A673 (cell line): ENCODE data around the gene SPG7. TPM values are rescaled to one million over a fixed set of nuclear protein-coding genes. Genes with fewer than 3 reads are reported as not detected.

Experiments
- BruUV-seq: library from RNA; stranded (reverse); fragments of 400-500 nt; replicated peaks from 2 replicates; lab custom pipeline; 2021; lab: Mats Ljungman, UMichigan
- CTCF ChIA-PET: fragments of 300-600 bp; sonication (Branson Sonifier 250); formaldehyde crosslinking; loops from one replicate; lab custom pipeline; 2022; ENCODE audit warnings: antibody characterized with exemption; lab: Charles Lee
- POLR2A ChIA-PET: fragments of 300-600 bp; sonication (Branson Sonifier 250); formaldehyde crosslinking; loops from one replicate; lab custom pipeline; 2022; ENCODE audit warnings: antibody characterized with exemption; ENCODE audit not compliant: low non-redundant PET; lab: Charles Lee
- DNase-seq: peaks from one replicate; pipeline ENCODE4 v3.0.0-alpha.2; 2015; ENCODE audit warnings: low spot score
- H3K27ac ChIP-seq: fragments of 200-600 bp; sonication (generic); 2 replicates; pipeline ENCODE4 v1.5.1; 2016; ENCODE audit warnings: mixed run types, low read depth, mild to moderate bottlenecking, mixed read lengths, antibody characterized with exemption, low read length; ENCODE audit not compliant: poor library complexity, severe bottlenecking
- H3K27me3 ChIP-seq: fragments of 200-600 bp; sonication (generic); replicated peaks from 2 replicates; pipeline ENCODE4 v1.6.1; 2017; ENCODE audit warnings: mixed run types, low read depth, mild to moderate bottlenecking, mixed read lengths, antibody characterized with exemption, low read length; ENCODE audit not compliant: insufficient read depth, poor library complexity
- H3K36me3 ChIP-seq: fragments of 200-600 bp; sonication (generic); 2 replicates; pipeline ENCODE4 v1.6.1; 2016; ENCODE audit warnings: mixed run types, mild to moderate bottlenecking, mixed read lengths, antibody characterized with exemption, low read length; ENCODE audit not compliant: insufficient read depth, poor library complexity, severe bottlenecking
- H3K4me1 ChIP-seq: fragments of 200-600 bp; sonication (generic); 2 replicates; pipeline ENCODE4 v1.6.1; 2017; ENCODE audit warnings: mixed run types, mild to moderate bottlenecking, mixed read lengths, antibody characterized with exemption, low read length; ENCODE audit not compliant: insufficient read depth, poor library complexity, severe bottlenecking
- H3K4me3 ChIP-seq: fragments of 200-600 bp; sonication (generic); 2 replicates; pipeline ENCODE4 v1.5.1; 2016; ENCODE audit warnings: low read depth, mixed run types, mild to moderate bottlenecking, mixed read lengths, low read length; ENCODE audit not compliant: poor library complexity, severe bottlenecking
- H3K9me3 ChIP-seq: fragments of 200-600 bp; sonication (generic); 2 replicates; pipeline ENCODE4 v1.6.1; 2016; ENCODE audit warnings: mixed run types, low read depth, mild to moderate bottlenecking, mixed read lengths, antibody characterized with exemption, low read length; ENCODE audit not compliant: poor library complexity, severe bottlenecking
- EZH2 ChIP-seq: fragments of 200-600 bp; sonication (generic); IDR thresholded peaks from 2 replicates; pipeline ENCODE4 v1.6.1; 2017; ENCODE audit warnings: borderline replicate concordance, low read depth, mild to moderate bottlenecking, mixed read lengths, antibody characterized with exemption, low read length; ENCODE audit not compliant: poor library complexity, severe bottlenecking
- intact Hi-C: fragments of 100-400 bp; cut with micrococcal nuclease; formaldehyde crosslinking; loops from one replicate; pipeline ENCODE4 v1.10.0; 2022; ENCODE audit not compliant: unreplicated experiment
- total RNA-seq: library from RNA; stranded (reverse); gene quantifications from 2 replicates; pipeline ENCODE4 v1.2.3, GENCODE V29; 2021
- TF ChIP-seq, protein P1 (sequence below): fragments of 300-800, 200-600 bp; sonication (generic); conservative IDR thresholded peaks from 2 replicates; pipeline ENCODE4 v1.5.1; 2017; ENCODE audit warnings: low read depth, mild to moderate bottlenecking, antibody characterized with exemption, low read length, moderate library complexity, mixed read lengths

SPG7 gene
- total RNA-seq, 1 experiment from 2014 or later, result 113 TPM

- Histone ChIP-seq H3K27ac (no peak overlapping the region), H3K9me3 (no peaks in the 10 kb centered on the region), H3K36me3 (peaks cover 15% of the 10 kb centered on the region), H3K27me3 (no peaks in the 10 kb centered on the region), H3K4me3 (no peak overlapping the region), H3K4me1 (peaks cover 21% of the 10 kb centered on the region)
- CTCF ChIA-PET, result no interaction called here
- POLR2A ChIA-PET, result interaction anchor here (0.6 kb wide), 1 partner anchor 251 kb away, joined by 12 read pairs; no protein-coding TSS in a partner anchor
- no peak for DNase-seq
- BruUV-seq, result no TSS peak
- no peak for TF ChIP-seq EZH2
- TF ChIP-seq, protein P1, sequence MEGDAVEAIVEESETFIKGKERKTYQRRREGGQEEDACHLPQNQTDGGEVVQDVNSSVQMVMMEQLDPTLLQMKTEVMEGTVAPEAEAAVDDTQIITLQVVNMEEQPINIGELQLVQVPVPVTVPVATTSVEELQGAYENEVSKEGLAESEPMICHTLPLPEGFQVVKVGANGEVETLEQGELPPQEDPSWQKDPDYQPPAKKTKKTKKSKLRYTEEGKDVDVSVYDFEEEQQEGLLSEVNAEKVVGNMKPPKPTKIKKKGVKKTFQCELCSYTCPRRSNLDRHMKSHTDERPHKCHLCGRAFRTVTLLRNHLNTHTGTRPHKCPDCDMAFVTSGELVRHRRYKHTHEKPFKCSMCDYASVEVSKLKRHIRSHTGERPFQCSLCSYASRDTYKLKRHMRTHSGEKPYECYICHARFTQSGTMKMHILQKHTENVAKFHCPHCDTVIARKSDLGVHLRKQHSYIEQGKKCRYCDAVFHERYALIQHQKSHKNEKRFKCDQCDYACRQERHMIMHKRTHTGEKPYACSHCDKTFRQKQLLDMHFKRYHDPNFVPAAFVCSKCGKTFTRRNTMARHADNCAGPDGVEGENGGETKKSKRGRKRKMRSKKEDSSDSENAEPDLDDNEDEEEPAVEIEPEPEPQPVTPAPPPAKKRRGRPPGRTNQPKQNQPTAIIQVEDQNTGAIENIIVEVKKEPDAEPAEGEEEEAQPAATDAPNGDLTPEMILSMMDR, result no peak
- intact Hi-C loops, result loop anchor here (5.0 to 10.0 kb wide), 2 partner anchors 174 to 262 kb away; no protein-coding TSS in a partner anchor
These were observed 1.4 kb upstream of the SPG7 start for GRCh38 chr16:89506791-89507191.

DNA sequence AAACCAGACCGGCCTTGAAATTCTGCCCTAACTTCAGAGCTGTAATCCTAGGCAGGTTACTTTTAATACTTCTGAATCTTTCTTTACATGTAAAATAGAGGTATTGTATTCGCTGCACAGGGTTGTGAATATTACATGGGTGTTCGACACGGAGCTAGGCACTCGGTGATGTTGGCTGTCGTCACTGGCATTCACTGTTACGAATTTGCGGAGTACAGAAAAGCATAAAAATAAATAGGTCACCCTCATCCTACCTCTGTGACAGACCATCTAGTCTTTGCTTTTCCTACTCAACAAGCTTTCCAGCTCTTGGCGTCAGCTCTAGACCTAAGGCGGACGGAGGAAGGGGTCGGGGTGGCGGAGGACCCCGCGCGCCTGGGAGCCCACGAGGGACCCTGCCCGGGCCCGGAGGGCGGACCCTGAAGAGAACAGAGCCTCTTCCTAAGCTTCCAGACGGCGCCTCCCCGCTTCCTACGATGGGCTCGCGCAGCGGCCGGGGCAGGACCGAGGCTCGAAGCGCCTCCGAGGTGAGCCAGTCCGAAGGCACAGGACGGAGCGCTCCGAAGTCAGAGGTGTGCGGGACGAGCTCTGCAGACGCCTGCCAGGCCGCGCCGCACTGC, 879 bp upstream of the SPG7 start:
- BruUV-seq, result no TSS peak

DNA sequence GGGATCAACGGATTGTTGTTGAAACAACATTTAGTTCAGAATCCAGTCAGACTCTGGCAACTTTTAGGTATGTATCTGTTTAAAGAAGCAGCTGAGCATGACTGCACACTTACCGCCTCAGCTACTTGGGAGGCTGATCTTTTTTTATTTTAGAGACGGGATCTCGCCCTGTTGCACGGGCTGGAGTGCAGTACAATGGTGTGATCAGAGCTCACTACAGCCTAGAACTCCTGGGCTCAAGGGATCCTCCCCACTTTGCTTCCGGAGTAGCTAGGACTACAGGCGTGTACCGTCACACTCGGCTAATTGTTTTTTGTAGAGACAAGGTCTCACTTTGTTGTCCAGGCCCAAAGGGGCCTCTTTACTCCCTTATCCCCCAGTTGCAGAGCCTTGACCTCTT, 2.3 kb downstream of the SPG7 start:
- ChIA-PET POLR2A (no interaction called here), CTCF (no interaction called here)
- no TSS peak for BruUV-seq
- no peak overlapping the region for H3K4me3 ChIP-seq
- TF ChIP-seq, protein P1, result no peak
- TF ChIP-seq EZH2, result no peak
- intact Hi-C loops, result no loop called here
- H3K4me1 ChIP-seq, result peaks cover 21% of the 10 kb centered on the region
- no peaks in the 10 kb centered on the region for H3K27me3 ChIP-seq
- no peak overlapping the region for H3K27ac ChIP-seq
- no peak for DNase-seq
- H3K36me3 ChIP-seq, result peaks cover 36% of the 10 kb centered on the region
- H3K9me3 ChIP-seq, result no peaks in the 10 kb centered on the region

More for the DNA sequence above, 879 bp upstream of the SPG7 start:
- intact Hi-C loops, result loop anchor here (5.0 to 10.0 kb wide), 2 partner anchors 175 to 263 kb away; no protein-coding TSS in a partner anchor
- H3K4me1 ChIP-seq, result peaks cover 21% of the 10 kb centered on the region
- no peaks in the 10 kb centered on the region for H3K27me3 ChIP-seq
- peak overlapping the region; percentile 94 for H3K27ac ChIP-seq
- TF ChIP-seq EZH2, result no peak
- TF ChIP-seq, protein P1, result no peak
- no peaks in the 10 kb centered on the region for H3K9me3 ChIP-seq
- peak overlapping the region; percentile 96 for H3K4me3 ChIP-seq
- H3K36me3 ChIP-seq, result peaks cover 18% of the 10 kb centered on the region
- CTCF ChIA-PET, result interaction anchor here (0.9 kb wide), 1 partner anchor 157 kb away, joined by 3 read pairs; no protein-coding TSS in a partner anchor
- POLR2A ChIA-PET, result interaction anchor here (0.6 kb wide), 1 partner anchor 252 kb away, joined by 12 read pairs; no protein-coding TSS in a partner anchor
- no peak for DNase-seq
